ENCODE measurements around the gene SP7. TPM values are rescaled to one million over a fixed set of nuclear protein-coding genes. Genes with fewer than 3 reads are reported as not detected.

Gene SP7
- total and polyA plus RNA-seq, 9 of the 15 experiments (the other 6 are each of a cell fraction or from before 2014, with no cell fraction given) = 0.04 TPM; not detected in 8

GRCh38 chr12:53300187-53300586, 36.0 kb downstream of the SP7 start:
- Histone ChIP-seq H3K9ac (ENCODE audit: insufficient read depth in 1 of 2, low read depth in 2 of 2, low read length in 2 of 2) (no peak overlapping the region), H3K9me1 (ENCODE audit: control insufficient read depth, insufficient read depth, low read length) (no peaks in the 10 kb centered on the region)
- no peak for ATAC-seq

More at GRCh38 chr12:53300187-53300586, 36.0 kb downstream of the SP7 start:
- WGBS (ENCODE audit: insufficient coverage, low coverage, missing lambda C conversion rate) = 93% methylated on average over 12 of the region's 12 CpGs
- Histone ChIP-seq H4K20me1 (replicated peaks; ENCODE audit: control insufficient read depth, insufficient read depth, low read length) (no peaks in the 10 kb centered on the region), H3K9me3 (replicated peaks; ENCODE audit: control insufficient read depth, insufficient read depth, low read depth, low read length) (no peaks in the 10 kb centered on the region), H3K27ac (ENCODE audit: extremely low read depth, low read depth, low read length) (peak overlapping the region; percentile 3; the same call in 1 of the 3 replicates), H3K79me2 (ENCODE audit: control insufficient read depth, insufficient read depth, low read length) (peaks cover 27% of the 10 kb centered on the region), H3K4me2 (ENCODE audit: insufficient read depth, low read length) (no peak overlapping the region), H3K4me3 (no peak overlapping the region), H2AFZ (ENCODE audit: low read depth, low read length) (no peak overlapping the region), H3K4me1 (replicated peaks in 1 of 2; ENCODE audit: control insufficient read depth in 2 of 2, insufficient read depth in 2 of 2, low read length in 2 of 2) (peaks cover 20 to 22% of the 10 kb centered on the region in 2 experiments; a peak in 4 of 5 replicates), H3K27me3 (ENCODE audit: control insufficient read depth in 2 of 2, insufficient read depth in 2 of 2, low read length in 2 of 2) (no peaks in the 10 kb centered on the region), H3K36me3 (ENCODE audit: control insufficient read depth, insufficient read depth, low read length) (peaks cover 68% of the 10 kb centered on the region)
- ChIA-PET POLR2A (interaction anchor here (0.8 to 1.1 kb wide), 2 partner anchors 18 to 84 kb away, joined by 3 to 5 read pairs; no protein-coding TSS in a partner anchor), CTCF (ENCODE audit: low intra/inter-chr PET ratio) (no interaction called here)
- no peak for FAIRE-seq
- in situ Hi-C loops (cut with MboI) (no loop called here), intact Hi-C loops (cut with micrococcal nuclease) (no loop called here)
- peak; percentile 50 for TF ChIP-seq ZNF316 (IDR thresholded peaks at IDR 0.05)
- no peak for TF ChIP-seq HMGXB4 (CRISPR knock-in tag; IDR thresholded peaks at IDR 0.05)
- TF ChIP-seq C11orf30 (IDR thresholded peaks at IDR 0.05; ENCODE audit: low read depth) = 0 out of 2 replicates have a peak, but pooled peaks have one; percentile 14
- BruUV-seq (replicated peaks) = no TSS peak
- DNase-seq (ENCODE audit: extremely low read depth in 1 of 4, low spot score in 3 of 4) = no peak

All from K562 (cell line).